ENCODE data around the gene CHD9. TPM values are rescaled to one million over a fixed set of nuclear protein-coding genes. Genes with fewer than 3 reads are reported as not detected.

CHD9 gene
- total RNA-seq, 4 donors from 2014 or later = 37.4 to 112 (median 64.4) TPM

DNA sequence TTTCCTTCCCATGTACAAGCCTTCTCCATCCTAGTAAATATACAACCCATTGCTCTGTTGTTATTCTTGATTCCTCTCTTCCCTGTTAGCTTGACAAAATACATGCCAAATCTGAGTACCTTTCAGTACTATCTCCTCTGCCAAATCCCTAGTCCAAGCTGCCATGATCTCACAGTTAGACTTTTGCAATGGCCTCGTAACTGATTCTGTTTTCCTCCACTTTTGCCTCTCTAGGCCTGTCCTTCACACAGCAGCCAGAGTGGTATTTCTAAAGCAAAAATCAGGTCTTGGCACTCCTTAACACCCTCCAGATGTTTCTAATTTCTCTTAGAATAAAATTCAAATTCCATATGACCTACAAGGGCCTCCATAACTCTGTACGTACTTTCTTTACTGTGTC is 226.5 kb downstream of the CHD9 start:
- Histone ChIP-seq H3K4me3 (no peak overlapping the region), H3K9me3 (no peaks in the 10 kb centered on the region), H3K27ac (no peak overlapping the region), H3K36me3 (peaks cover 0 to 31% (median 9%) of the 10 kb centered on the region in 4 donors), H3K27me3 (no peaks in the 10 kb centered on the region), H3K4me1 (no peaks in the 10 kb centered on the region)
- in situ Hi-C loops (cut with MboI; ENCODE audit: low pct_ligation_motif_present in 1 of 4, low pct_unique_long_range_greater_than_20kb in 1 of 4, low sequenced_read_pairs in 3 of 4) = loop anchor here in 1 of 4 donors (25.0 kb wide), 1 partner anchor 206 kb away; no protein-coding TSS in a partner anchor
- 90 to 94% methylated on average over 2 of the region's 2 CpGs for WGBS, 2 donors (ENCODE audit: low coverage in 1 of 2)
- TF ChIP-seq POLR2AphosphoS5 (IDR thresholded peaks at IDR 0.05) (no peak), POLR2A (IDR thresholded peaks at IDR 0.05) (no peak), EP300 (IDR thresholded peaks at IDR 0.05; ENCODE audit: low read depth) (no peak)
- TF ChIP-seq, protein P1, sequence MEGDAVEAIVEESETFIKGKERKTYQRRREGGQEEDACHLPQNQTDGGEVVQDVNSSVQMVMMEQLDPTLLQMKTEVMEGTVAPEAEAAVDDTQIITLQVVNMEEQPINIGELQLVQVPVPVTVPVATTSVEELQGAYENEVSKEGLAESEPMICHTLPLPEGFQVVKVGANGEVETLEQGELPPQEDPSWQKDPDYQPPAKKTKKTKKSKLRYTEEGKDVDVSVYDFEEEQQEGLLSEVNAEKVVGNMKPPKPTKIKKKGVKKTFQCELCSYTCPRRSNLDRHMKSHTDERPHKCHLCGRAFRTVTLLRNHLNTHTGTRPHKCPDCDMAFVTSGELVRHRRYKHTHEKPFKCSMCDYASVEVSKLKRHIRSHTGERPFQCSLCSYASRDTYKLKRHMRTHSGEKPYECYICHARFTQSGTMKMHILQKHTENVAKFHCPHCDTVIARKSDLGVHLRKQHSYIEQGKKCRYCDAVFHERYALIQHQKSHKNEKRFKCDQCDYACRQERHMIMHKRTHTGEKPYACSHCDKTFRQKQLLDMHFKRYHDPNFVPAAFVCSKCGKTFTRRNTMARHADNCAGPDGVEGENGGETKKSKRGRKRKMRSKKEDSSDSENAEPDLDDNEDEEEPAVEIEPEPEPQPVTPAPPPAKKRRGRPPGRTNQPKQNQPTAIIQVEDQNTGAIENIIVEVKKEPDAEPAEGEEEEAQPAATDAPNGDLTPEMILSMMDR (IDR thresholded peaks at IDR 0.05) = no peak
- intact Hi-C loops (cut with DNase I; ENCODE audit: low total_unique reads) = no loop called here
- DNase-seq = no peak

DNA sequence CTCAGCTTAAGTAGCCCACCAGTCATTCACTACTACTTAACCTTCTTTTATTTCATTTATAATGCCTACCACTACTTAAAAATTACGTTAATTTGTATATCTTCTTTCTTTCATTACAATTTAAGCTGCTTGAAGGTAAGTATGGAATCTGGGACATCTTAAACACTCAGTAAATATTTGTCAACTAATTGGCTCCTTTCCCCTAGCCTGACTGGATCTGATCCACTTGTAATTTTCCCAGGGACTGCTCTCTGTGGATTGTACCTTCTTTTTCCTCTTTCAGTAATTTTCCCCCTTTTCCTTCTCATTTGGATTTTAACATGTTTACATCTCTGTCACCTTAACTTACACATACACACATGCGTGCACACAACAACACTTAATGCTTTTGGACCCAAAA is 227.1 kb downstream of the CHD9 start:
- Histone ChIP-seq H3K36me3 (peaks cover 0 to 31% (median 9%) of the 10 kb centered on the region in 4 donors), H3K9me3 (no peaks in the 10 kb centered on the region), H3K4me3 (no peak overlapping the region), H3K4me1 (no peaks in the 10 kb centered on the region), H3K27ac (no peak overlapping the region), H3K27me3 (no peaks in the 10 kb centered on the region)
- 78 to 80% methylated on average over 2 of the region's 2 CpGs for WGBS, 2 donors (ENCODE audit: low coverage in 1 of 2)
- no peak for DNase-seq
- intact Hi-C loops (cut with DNase I; ENCODE audit: low total_unique reads) = no loop called here
- TF ChIP-seq EP300 (IDR thresholded peaks at IDR 0.05; ENCODE audit: low read depth) = no peak
- TF ChIP-seq, protein P1 (IDR thresholded peaks at IDR 0.05) = no peak
- no peak for TF ChIP-seq POLR2AphosphoS5 (IDR thresholded peaks at IDR 0.05)
- TF ChIP-seq POLR2A (IDR thresholded peaks at IDR 0.05) = no peak
- in situ Hi-C loops (cut with MboI; ENCODE audit: low pct_ligation_motif_present in 1 of 4, low pct_unique_long_range_greater_than_20kb in 1 of 4, low sequenced_read_pairs in 3 of 4) = loop anchor here in 1 of 4 donors (25.0 kb wide), 1 partner anchor 205 kb away; no protein-coding TSS in a partner anchor

DNA sequence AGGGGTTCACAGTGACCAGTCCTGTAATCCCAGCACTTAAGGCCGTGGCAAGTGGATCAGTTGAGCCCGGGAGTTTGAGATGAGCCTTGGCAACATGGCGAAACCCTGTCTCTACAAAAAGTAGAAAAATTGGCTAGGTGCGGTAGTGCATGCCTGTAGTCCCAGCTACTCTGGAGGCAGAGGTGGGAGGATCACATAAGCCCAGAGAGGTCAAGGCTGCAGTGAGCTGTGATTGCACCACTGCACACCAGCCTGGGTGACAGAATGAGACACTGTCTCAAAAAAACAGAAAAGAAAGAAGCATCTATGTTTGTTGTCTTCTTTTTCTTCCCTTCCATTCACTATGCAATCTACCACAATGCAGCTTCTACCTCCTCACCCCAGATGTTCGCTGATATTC is 227.5 kb downstream of the CHD9 start:
- DNase-seq = no peak
- H3K4me3 ChIP-seq = no peak overlapping the region
- 84 to 95% methylated on average over 3 to 5 of the region's 5 CpGs for WGBS, 2 donors (ENCODE audit: low coverage in 1 of 2)
- no peaks in the 10 kb centered on the region for H3K27me3 ChIP-seq
- peaks cover 0 to 31% (median 9%) of the 10 kb centered on the region in 4 donors for H3K36me3 ChIP-seq
- intact Hi-C loops (cut with DNase I; ENCODE audit: low total_unique reads) (no loop called here), in situ Hi-C loops (cut with MboI; ENCODE audit: low pct_ligation_motif_present in 1 of 4, low pct_unique_long_range_greater_than_20kb in 1 of 4, low sequenced_read_pairs in 3 of 4) (loop anchor here in 1 of 4 donors (25.0 kb wide), 1 partner anchor 205 kb away; no protein-coding TSS in a partner anchor)
- TF ChIP-seq EP300 (IDR thresholded peaks at IDR 0.05; ENCODE audit: low read depth) (no peak), POLR2AphosphoS5 (IDR thresholded peaks at IDR 0.05) (no peak), POLR2A (IDR thresholded peaks at IDR 0.05) (no peak)
- TF ChIP-seq, protein P1 (IDR thresholded peaks at IDR 0.05) = no peak
- no peak overlapping the region for H3K27ac ChIP-seq
- no peaks in the 10 kb centered on the region for H3K4me1 ChIP-seq
- H3K9me3 ChIP-seq = no peaks in the 10 kb centered on the region

DNA sequence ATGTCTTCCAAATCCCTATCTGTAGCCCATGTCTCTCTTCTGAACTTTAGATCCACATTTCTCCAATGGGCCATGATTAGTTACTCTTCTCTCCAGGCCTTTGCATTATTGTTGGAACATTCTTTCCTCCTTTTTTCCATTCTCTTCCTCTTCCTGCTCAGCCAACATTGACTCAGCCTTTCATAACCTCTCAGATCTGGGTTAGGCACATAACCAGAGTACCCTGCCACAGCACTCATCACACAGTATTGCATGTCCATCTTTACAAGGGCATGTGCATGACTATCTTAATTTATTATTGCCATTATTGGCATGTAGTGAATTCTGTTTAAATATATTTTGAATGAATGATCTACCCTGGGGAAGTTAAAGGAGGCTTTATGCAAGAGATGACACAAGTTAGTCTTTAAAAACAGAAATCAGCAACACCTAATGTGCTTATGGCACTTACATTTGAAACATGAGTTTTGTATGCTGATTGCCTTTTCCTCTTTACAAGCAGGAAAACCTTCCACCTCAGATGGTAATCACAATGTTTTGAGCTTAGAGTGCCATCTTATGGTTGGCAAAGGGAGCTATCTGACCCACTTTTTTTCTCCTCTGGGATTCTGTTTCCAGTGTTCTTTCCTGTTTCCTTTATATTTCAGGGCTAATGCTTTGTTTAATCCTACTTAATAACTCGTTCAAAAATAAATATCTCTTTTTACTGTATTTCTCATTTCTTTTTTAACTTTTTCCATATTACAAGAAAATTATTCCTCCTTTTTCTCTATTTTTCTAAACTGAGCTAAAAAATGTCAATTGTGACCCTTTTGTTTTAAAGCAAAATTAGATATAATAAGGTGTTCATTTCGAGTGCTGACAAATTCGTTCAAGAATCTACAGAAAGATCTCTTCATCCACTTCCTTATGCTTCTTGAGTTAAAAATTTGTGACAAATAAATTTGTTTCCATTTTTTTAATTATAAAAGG is 228.5 kb downstream of the CHD9 start:
- WGBS, 2 donors (ENCODE audit: low coverage in 1 of 2) = 64 to 75% methylated on average over 3 of the region's 3 CpGs
- in situ Hi-C loops (cut with MboI; ENCODE audit: low pct_ligation_motif_present in 1 of 4, low pct_unique_long_range_greater_than_20kb in 1 of 4, low sequenced_read_pairs in 3 of 4) = loop anchor here in 1 of 4 donors (25.0 kb wide), 1 partner anchor 204 kb away; no protein-coding TSS in a partner anchor
- Histone ChIP-seq H3K27me3 (no peaks in the 10 kb centered on the region), H3K4me3 (no peak overlapping the region), H3K4me1 (no peaks in the 10 kb centered on the region), H3K27ac (no peak overlapping the region), H3K9me3 (no peaks in the 10 kb centered on the region), H3K36me3 (peaks cover 0 to 31% (median 10%) of the 10 kb centered on the region in 4 donors)
- intact Hi-C loops (cut with DNase I; ENCODE audit: low total_unique reads) = no loop called here
- DNase-seq = no peak
- no peak for TF ChIP-seq POLR2AphosphoS5 (IDR thresholded peaks at IDR 0.05)
- TF ChIP-seq POLR2A (IDR thresholded peaks at IDR 0.05) = no peak
- TF ChIP-seq, protein P1 (IDR thresholded peaks at IDR 0.05) = peak in 4 of 5 experiments; percentile 38 to 51 (median 40)
- TF ChIP-seq EP300 (IDR thresholded peaks at IDR 0.05; ENCODE audit: low read depth) = no peak
